ENCODE data around the gene LUZP2. TPM values are rescaled to one million over a fixed set of nuclear protein-coding genes. Genes with fewer than 3 reads are reported as not detected.

The LUZP2 gene
- polyA plus RNA-seq, 4 donors = 1.6 to 2.3 (median 1.7) TPM

GRCh38 chr11:24793479-24793878 lies 296.6 kb downstream of the LUZP2 start:
- DNase-seq (ENCODE audit: low read depth in 4 of 4, low spot score in 3 of 4) = no peak

GRCh38 chr11:24794064-24794463 lies 297.2 kb downstream of the LUZP2 start:
- DNase-seq (ENCODE audit: low read depth in 4 of 4, low spot score in 3 of 4) = no peak

GRCh38 chr11:24805671-24806070 lies 308.8 kb downstream of the LUZP2 start:
- no peak for DNase-seq (ENCODE audit: low read depth in 4 of 4, low spot score in 3 of 4)

- DNase-seq (ENCODE audit: low read depth in 4 of 4, low spot score in 3 of 4) = no peak
Measured at GRCh38 chr11:24808173-24808572, 311.3 kb downstream of the LUZP2 start.

GRCh38 chr11:24819006-24819405 lies 322.2 kb downstream of the LUZP2 start:
- no peak for DNase-seq (ENCODE audit: low read depth in 4 of 4, low spot score in 3 of 4)

- no peak for DNase-seq (ENCODE audit: low read depth in 4 of 4, low spot score in 3 of 4)
Measured at GRCh38 chr11:24819863-24820434, 323.1 kb downstream of the LUZP2 start.

GRCh38 chr11:24820541-24820940 lies 323.7 kb downstream of the LUZP2 start:
- DNase-seq (ENCODE audit: low read depth in 4 of 4, low spot score in 3 of 4) = no peak

- peak in 1 of 4 donors; percentile 5 for DNase-seq (ENCODE audit: low read depth in 4 of 4, low spot score in 3 of 4)
Measured at GRCh38 chr11:24828938-24829605, 332.2 kb downstream of the LUZP2 start.

GRCh38 chr11:24833573-24833972 lies 336.7 kb downstream of the LUZP2 start:
- DNase-seq (ENCODE audit: low read depth in 4 of 4, low spot score in 3 of 4) = no peak

GRCh38 chr11:24837112-24837511 lies 340.3 kb downstream of the LUZP2 start:
- DNase-seq (ENCODE audit: low read depth in 4 of 4, low spot score in 3 of 4) = no peak

GRCh38 chr11:24842308-24842707 lies 345.5 kb downstream of the LUZP2 start:
- DNase-seq (ENCODE audit: low read depth in 4 of 4, low spot score in 3 of 4) = no peak

GRCh38 chr11:24844406-24844805 lies 347.6 kb downstream of the LUZP2 start:
- no peak for DNase-seq (ENCODE audit: low read depth in 4 of 4, low spot score in 3 of 4)

- DNase-seq (ENCODE audit: low read depth in 4 of 4, low spot score in 3 of 4) = no peak
Measured at GRCh38 chr11:24848857-24849256, 352.0 kb downstream of the LUZP2 start.

- no peak for DNase-seq (ENCODE audit: low read depth in 4 of 4, low spot score in 3 of 4)
Measured at GRCh38 chr11:24855951-24856350, 359.1 kb downstream of the LUZP2 start.

- no peak for DNase-seq (ENCODE audit: low read depth in 4 of 4, low spot score in 3 of 4)
Measured at GRCh38 chr11:24859801-24860300, 363.0 kb downstream of the LUZP2 start.

- DNase-seq (ENCODE audit: low read depth in 4 of 4, low spot score in 3 of 4) = no peak
Measured at GRCh38 chr11:24861440-24861839, 364.6 kb downstream of the LUZP2 start.

GRCh38 chr11:24866743-24867142 lies 369.9 kb downstream of the LUZP2 start:
- no peak for DNase-seq (ENCODE audit: low read depth in 4 of 4, low spot score in 3 of 4)

- no peak for DNase-seq (ENCODE audit: low read depth in 4 of 4, low spot score in 3 of 4)
Measured at GRCh38 chr11:24870048-24870447, 373.2 kb downstream of the LUZP2 start.

- DNase-seq (ENCODE audit: low read depth in 4 of 4, low spot score in 3 of 4) = no peak
Measured at GRCh38 chr11:24872186-24872585, 375.3 kb downstream of the LUZP2 start.

GRCh38 chr11:24872651-24873311 lies 375.9 kb downstream of the LUZP2 start:
- no peak for DNase-seq (ENCODE audit: low read depth in 4 of 4, low spot score in 3 of 4)

GRCh38 chr11:24880962-24881361 lies 384.1 kb downstream of the LUZP2 start:
- DNase-seq (ENCODE audit: low read depth in 4 of 4, low spot score in 3 of 4) = no peak
